HT1080 (cell line): ENCODE measurements around the gene GREM2. TPM values are rescaled to one million over a fixed set of nuclear protein-coding genes. Genes with fewer than 3 reads are reported as not detected.

ENCODE experiments used
- DNase-seq: peaks from one replicate; pipeline ENCODE4 v3.0.0-alpha.2; 2015; ENCODE audit warnings: low read depth
- small RNA-seq: library from RNA; depleted of rRNA; stranded (forward); fragments of <200 nt; gene quantifications from one replicate; pipeline ENCODE3, GENCODE V24; 2014
- total RNA-seq: library from RNA; depleted of rRNA; stranded (reverse); fragments of >200 nt; shearing (Covaris generic); gene quantifications from 2 replicates; pipeline ENCODE4 v1.2.3, GENCODE V29; 2014

Gene GREM2
- total RNA-seq, 1 experiment from 2014 or later, result not detected

- DNase-seq, result no peak
Observed at GRCh38 chr1:240462766-240463395, 149.1 kb downstream of the GREM2 start.

DNA sequence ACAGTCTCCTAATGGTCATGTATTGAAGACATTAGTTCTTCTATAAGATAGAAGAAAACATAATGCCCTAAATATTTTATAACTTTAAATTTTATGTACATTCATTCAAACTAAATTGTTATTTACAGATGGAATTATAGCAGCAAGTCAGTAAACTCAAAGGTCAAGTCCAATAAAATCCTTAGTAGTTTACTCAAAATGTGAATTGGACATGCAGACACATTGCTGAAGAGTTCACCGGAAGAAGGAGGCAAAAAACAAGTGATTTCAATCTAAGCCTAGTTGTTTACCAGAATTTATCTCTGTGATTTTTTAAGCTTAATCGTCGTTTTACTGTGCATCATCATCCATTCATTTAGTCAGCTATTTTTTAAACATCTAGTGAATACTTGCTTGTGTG is 149.7 kb downstream of the GREM2 start:
- DNase-seq, result no peak

DNA sequence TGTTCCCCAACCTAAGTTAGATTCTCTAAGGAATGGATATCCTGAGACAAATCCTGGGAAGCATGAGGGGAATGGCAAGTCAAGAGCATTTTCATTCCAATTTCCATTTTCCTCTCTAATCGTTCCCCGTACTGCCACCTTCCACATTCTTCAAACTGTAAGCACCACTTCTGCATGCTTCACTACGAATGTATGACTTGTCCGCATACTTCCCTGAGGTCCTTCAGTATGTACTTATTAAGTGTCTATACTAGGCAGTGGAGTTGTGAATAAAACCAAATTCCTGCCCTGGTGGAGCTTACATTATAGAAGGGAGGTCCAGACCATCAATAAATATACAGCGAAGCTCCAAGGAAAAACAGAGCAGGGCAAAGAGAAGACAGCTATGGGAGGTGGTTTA is 154.8 kb downstream of the GREM2 start:
- no peak for DNase-seq

DNA sequence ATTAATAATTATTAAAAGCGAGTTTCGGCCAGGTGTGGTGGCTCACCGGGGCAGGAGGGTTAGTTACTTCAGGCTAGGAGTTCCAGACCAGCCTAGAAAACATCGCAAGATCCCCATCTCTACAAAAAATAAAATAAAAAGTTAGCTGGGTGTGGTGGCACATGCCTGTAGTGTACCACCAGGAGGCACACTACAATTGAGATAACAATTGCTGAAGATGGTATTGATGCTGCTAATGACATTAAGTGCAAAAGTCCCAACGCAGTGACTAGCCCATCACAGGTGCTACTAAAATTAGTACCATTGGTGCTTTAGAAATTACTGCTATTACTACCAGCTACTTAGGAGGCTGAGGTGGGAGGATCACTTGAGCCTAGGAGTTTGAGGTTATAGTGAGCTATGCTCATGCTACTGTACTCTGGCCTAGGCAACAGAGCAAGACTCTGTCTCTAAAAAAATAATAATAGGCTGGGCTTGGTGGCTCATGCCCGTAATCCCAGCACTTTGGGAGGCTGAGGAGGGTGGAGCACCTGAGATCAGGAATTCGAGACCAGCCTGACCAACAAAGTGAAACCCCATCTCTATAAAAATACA is 156.6 kb downstream of the GREM2 start:
- peak; percentile 23 for DNase-seq

DNA sequence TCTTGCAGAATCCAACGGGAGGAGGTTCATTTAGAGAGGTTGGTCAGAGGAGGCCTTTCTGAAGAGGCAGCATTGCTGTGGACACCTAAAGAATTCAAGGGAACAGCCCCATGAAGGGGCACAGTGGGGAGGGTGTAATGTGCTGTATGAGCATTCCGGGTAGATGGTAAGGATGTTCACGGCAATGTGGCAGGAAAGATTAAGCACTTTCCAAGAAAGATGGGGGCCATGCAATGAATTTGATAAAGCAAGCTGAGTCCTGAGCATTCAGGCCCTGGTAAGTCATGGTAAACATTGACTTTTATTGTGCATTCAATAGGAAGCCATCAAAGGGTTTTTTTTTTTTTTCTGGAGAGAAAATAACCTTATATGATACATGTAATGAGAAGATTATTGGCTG is 166.6 kb downstream of the GREM2 start:
- no peak for DNase-seq

DNA sequence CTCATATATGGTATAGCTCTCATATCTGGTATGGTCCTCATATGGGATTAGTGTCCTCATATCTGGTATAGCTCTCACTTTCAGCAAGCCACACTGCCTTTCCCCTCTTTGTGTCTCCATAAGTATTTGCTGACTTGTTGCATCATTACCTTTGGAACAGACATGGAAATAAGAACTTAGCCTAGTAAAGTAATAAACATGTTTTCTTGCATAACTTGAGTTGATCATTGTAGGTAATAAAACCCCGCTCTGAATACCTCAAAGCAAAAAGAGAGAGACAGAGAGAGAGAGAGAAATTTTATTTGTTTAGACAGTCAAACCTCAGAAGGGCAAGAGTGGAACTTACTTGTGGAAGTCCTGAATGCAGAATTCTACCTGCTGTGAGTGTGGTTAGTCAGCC is 170.3 kb downstream of the GREM2 start:
- no peak for DNase-seq

Small RNAs within 50 kb of the gene (small RNA-seq; reads per million reads assigned to genes)
- 0.07 reads per million for gene RNU5F-8P
